CD4-positive, alpha-beta T cell treated with Interleukin-10 for 1 hour (primary cell): Measurements from ENCODE around the gene TBC1D32.
"Not testable (repeated sequence)": the region's sequence is repeated elsewhere in the genome, so short reads cannot be mapped to it uniquely, and the experiment has no call there.

Source experiments
- DNase-seq: peaks from one replicate; pipeline ENCODE4 v3.0.0-alpha.2; 2020

The TBC1D32 gene

GRCh38 chr6:121319112-121319553 is 15.1 kb downstream of the TBC1D32 start:
- DNase-seq, result no peak

GRCh38 chr6:121314381-121315112 is 19.7 kb downstream of the TBC1D32 start:
- DNase-seq, result no peak

GRCh38 chr6:121311814-121312213 is 22.5 kb downstream of the TBC1D32 start:
- not testable (repeated sequence) for DNase-seq

- DNase-seq, result no peak
Observed at GRCh38 chr6:121310495-121310894, 23.8 kb downstream of the TBC1D32 start.

- DNase-seq, result no peak
Observed at GRCh38 chr6:121309768-121310469, 24.4 kb downstream of the TBC1D32 start.

- peak; percentile 19 for DNase-seq
Observed at GRCh38 chr6:121305957-121306607, 28.2 kb downstream of the TBC1D32 start.

GRCh38 chr6:121302882-121303281 is 31.4 kb downstream of the TBC1D32 start:
- no peak for DNase-seq

GRCh38 chr6:121301156-121301555 is 33.1 kb downstream of the TBC1D32 start:
- not testable (repeated sequence) for DNase-seq

- no peak for DNase-seq
Observed at GRCh38 chr6:121297694-121298093, 36.6 kb downstream of the TBC1D32 start.

GRCh38 chr6:121285041-121285440 is 49.2 kb downstream of the TBC1D32 start:
- DNase-seq, result no peak

- DNase-seq, result no peak
Observed at GRCh38 chr6:121274666-121275295, 59.5 kb downstream of the TBC1D32 start.

- no peak for DNase-seq
Observed at GRCh38 chr6:121263742-121264141, 70.5 kb downstream of the TBC1D32 start.

GRCh38 chr6:121260651-121261102 is 73.6 kb downstream of the TBC1D32 start:
- no peak for DNase-seq

GRCh38 chr6:121247386-121247785 is 86.9 kb downstream of the TBC1D32 start:
- no peak for DNase-seq

GRCh38 chr6:121242386-121242785 is 91.9 kb downstream of the TBC1D32 start:
- DNase-seq, result no peak

- DNase-seq, result no peak
Observed at GRCh38 chr6:121237859-121238258, 96.4 kb downstream of the TBC1D32 start.

GRCh38 chr6:121236984-121237383 is 97.3 kb downstream of the TBC1D32 start:
- DNase-seq, result no peak

- DNase-seq, result no peak
Observed at GRCh38 chr6:121235386-121235785, 98.9 kb downstream of the TBC1D32 start.

- no peak for DNase-seq
Observed at GRCh38 chr6:121223930-121224329, 110.3 kb downstream of the TBC1D32 start.

GRCh38 chr6:121223212-121223611 is 111.1 kb downstream of the TBC1D32 start:
- no peak for DNase-seq

- no peak for DNase-seq
Observed at GRCh38 chr6:121222656-121223055, 111.6 kb downstream of the TBC1D32 start.

GRCh38 chr6:121216928-121217327 is 117.4 kb downstream of the TBC1D32 start:
- DNase-seq, result no peak

- not testable (repeated sequence) for DNase-seq
Observed at GRCh38 chr6:121213341-121213740, 120.9 kb downstream of the TBC1D32 start.
